ENCODE results near the gene RASL11B.
A peak's percentile ranks its signal among the peaks of the same experiment; 100 is the strongest.
"Not testable (repeated sequence)": the region's sequence is repeated elsewhere in the genome, so short reads cannot be mapped to it uniquely, and the experiment has no call there.

The RASL11B gene

GRCh38 chr4:52861879-52862616 is at the start of gene RASL11B:
TSS of gene RASL11B (plus strand) at chr4:52862317. CDS start at chr4:52862508, 191 bp downstream.
- DNase-seq (ENCODE audit: low read depth in 2 of 2) = peak; percentile 59 to 63

- no peak for DNase-seq (ENCODE audit: low read depth in 2 of 2)
Observed at GRCh38 chr4:52813546-52813945, 48.6 kb upstream of the RASL11B start.

- DNase-seq (ENCODE audit: low read depth in 2 of 2) = no peak
Observed at GRCh38 chr4:52822583-52822971, 39.5 kb upstream of the RASL11B start.

GRCh38 chr4:52822972-52823701 is 39.0 kb upstream of the RASL11B start:
- no peak for DNase-seq (ENCODE audit: low read depth in 2 of 2)

GRCh38 chr4:52823702-52824092 is 38.4 kb upstream of the RASL11B start:
- DNase-seq (ENCODE audit: low read depth in 2 of 2) = no peak

- no peak for DNase-seq (ENCODE audit: low read depth in 2 of 2)
Observed at GRCh38 chr4:52824270-52824602, 37.9 kb upstream of the RASL11B start.

- no peak for DNase-seq (ENCODE audit: low read depth in 2 of 2)
Observed at GRCh38 chr4:52824603-52825459, 37.3 kb upstream of the RASL11B start.

GRCh38 chr4:52825460-52826090 is 36.5 kb upstream of the RASL11B start:
- no peak for DNase-seq (ENCODE audit: low read depth in 2 of 2)

GRCh38 chr4:52833941-52834525 is 28.1 kb upstream of the RASL11B start:
- DNase-seq (ENCODE audit: low read depth in 2 of 2) = no peak

- not testable (repeated sequence) for DNase-seq (ENCODE audit: low read depth in 2 of 2)
Observed at GRCh38 chr4:52834641-52835456, 27.3 kb upstream of the RASL11B start.

GRCh38 chr4:52836120-52836519 is 26.0 kb upstream of the RASL11B start:
- no peak for DNase-seq (ENCODE audit: low read depth in 2 of 2)

- DNase-seq (ENCODE audit: low read depth in 2 of 2) = no peak
Observed at GRCh38 chr4:52836678-52837077, 25.4 kb upstream of the RASL11B start.

- DNase-seq (ENCODE audit: low read depth in 2 of 2) = no peak
Observed at GRCh38 chr4:52837716-52838558, 24.2 kb upstream of the RASL11B start.

GRCh38 chr4:52838729-52839586 is 23.2 kb upstream of the RASL11B start:
- no peak for DNase-seq (ENCODE audit: low read depth in 2 of 2)

GRCh38 chr4:52840531-52841370 is 21.4 kb upstream of the RASL11B start:
- DNase-seq (ENCODE audit: low read depth in 2 of 2) = no peak

- no peak for DNase-seq (ENCODE audit: low read depth in 2 of 2)
Observed at GRCh38 chr4:52841682-52842456, 20.2 kb upstream of the RASL11B start.

- no peak for DNase-seq (ENCODE audit: low read depth in 2 of 2)
Observed at GRCh38 chr4:52842792-52843191, 19.3 kb upstream of the RASL11B start.
